A673 (cell line): ENCODE results near the gene SLC7A1.

ENCODE experiments used
- CTCF ChIP-seq: fragments of 300-800, 200-600 bp; sonication (generic); conservative IDR thresholded peaks from 2 replicates; pipeline ENCODE4 v1.5.1; 2017; ENCODE audit warnings: low read depth, mild to moderate bottlenecking, antibody characterized with exemption, low read length, moderate library complexity, mixed read lengths
- EZH2 ChIP-seq: fragments of 200-600 bp; sonication (generic); IDR thresholded peaks from 2 replicates; pipeline ENCODE4 v1.6.1; 2017; ENCODE audit warnings: borderline replicate concordance, low read depth, mild to moderate bottlenecking, mixed read lengths, antibody characterized with exemption, low read length; ENCODE audit not compliant: poor library complexity, severe bottlenecking

- TF ChIP-seq CTCF: no peak
- no peak for TF ChIP-seq EZH2
Measured at GRCh38 chr13:29510651-29511084, 84.8 kb downstream of the SLC7A1 start.
